NOMO-1 treated with DMSO at 0.1 percent for 48 hours (cell line): ENCODE results near the gene RNU6-1.

Experiments used
- DNase-seq: peaks from one replicate; lab custom pipeline; 2025; ENCODE audit not compliant: unreplicated experiment; lab: John Stamatoyannopoulos, UW

Gene RNU6-1

GRCh38 chr15:67803996-67804843 is 35.6 kb downstream of the RNU6-1 start:
- no peak for DNase-seq

DNA sequence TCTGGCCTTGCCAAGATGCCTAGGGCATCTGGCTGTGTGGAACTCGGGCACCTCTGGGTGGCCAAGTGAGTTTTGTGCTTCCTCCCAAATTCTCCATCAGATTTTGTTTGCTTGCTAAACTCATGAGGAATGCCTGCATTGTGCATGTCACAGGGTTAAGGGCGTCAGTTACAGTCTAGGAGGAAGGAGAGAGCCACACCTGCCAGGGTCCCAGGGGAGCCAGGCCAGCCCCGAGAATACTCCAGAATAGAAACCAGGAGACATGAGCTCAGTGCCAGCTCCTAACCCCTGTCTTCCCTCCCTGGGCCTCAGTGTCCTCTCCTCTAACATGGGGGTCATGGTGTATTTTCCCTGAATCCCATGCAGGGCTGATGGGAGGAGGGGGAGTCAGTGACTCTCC is 36.5 kb downstream of the RNU6-1 start:
- no peak for DNase-seq

GRCh38 chr15:67801926-67802914 is 37.6 kb downstream of the RNU6-1 start:
- DNase-seq = no peak

DNA sequence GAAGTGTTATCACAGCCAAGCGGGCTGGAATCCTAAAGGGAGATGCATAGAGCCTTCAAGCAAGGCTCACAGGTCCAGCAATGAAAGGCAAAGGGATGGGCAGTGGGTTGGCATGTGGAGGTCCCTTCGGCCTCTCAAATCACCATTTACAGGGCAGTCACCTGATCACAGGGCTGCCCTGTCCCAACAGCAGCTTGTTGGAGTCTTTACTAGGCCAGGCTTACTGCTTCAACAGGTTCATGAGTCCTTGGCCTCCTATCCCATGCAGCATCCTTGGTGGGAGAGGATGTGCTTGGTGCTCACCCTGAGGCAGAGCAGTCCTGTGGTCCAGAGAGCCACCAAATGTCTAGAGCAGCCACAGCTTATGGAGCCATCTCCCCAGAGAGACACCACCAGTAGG is 38.7 kb downstream of the RNU6-1 start:
- no peak for DNase-seq

DNA sequence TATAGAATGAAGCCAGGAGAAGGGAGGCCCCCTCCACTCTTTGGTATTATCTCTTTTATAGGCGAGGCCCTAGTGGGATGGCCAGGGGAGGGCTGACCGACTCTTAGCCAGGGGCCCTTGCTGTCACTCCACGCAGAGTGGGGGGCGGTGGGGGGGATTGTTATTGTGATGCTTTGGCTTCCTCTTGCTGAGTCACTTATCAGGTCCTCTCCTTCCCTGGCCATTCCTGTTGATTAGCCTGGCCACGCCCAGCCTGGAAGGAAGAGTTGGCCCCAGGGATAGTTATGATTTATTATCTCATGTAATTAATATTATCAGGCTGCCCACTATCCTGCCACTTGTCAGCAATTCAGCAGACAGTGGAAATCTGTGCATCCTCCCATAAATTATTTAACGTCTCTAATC is 40.0 kb downstream of the RNU6-1 start:
- no peak for DNase-seq

- DNase-seq = no peak
Measured at GRCh38 chr15:67796196-67797127, 43.4 kb downstream of the RNU6-1 start.

GRCh38 chr15:67794832-67795574 is 44.8 kb downstream of the RNU6-1 start:
- DNase-seq = no peak

GRCh38 chr15:67792250-67792942 is 47.4 kb downstream of the RNU6-1 start:
- no peak for DNase-seq

- no peak for DNase-seq
Measured at GRCh38 chr15:67790610-67791319, 49.1 kb downstream of the RNU6-1 start.
